Liver (tissue), 3 donors: ENCODE measurements around the gene LINGO4.

Experiments used
- FOXA2 ChIP-seq: IDR thresholded peaks from 2 replicates; pipeline ENCODE4 v1.6.1; 2016; ENCODE audit warnings: antibody characterized with exemption
- RAD21 ChIP-seq, 2 donors: IDR thresholded peaks; 2 replicates each; pipeline ENCODE4 v1.6.1; 2016; ENCODE audit warnings: antibody characterized with exemption in 2 of 2, mild to moderate bottlenecking in 2 of 2
- TF ChIP-seq, protein P1 (sequence below): fragments of 150-350 bp; IDR thresholded peaks from 2 replicates; pipeline ENCODE4 v1.5.1; 2017; ENCODE audit warnings: improper control_type of control experiment, low read depth, low read length; ENCODE audit not compliant: missing input control
- TF ChIP-seq, protein P2 (sequence below): IDR thresholded peaks from 2 replicates; pipeline ENCODE4 v1.6.1; 2016; ENCODE audit warnings: antibody characterized with exemption
- TF ChIP-seq, protein P3 (sequence below): IDR thresholded peaks from 2 replicates; pipeline ENCODE4 v1.6.1; 2016; ENCODE audit warnings: antibody characterized with exemption, mild to moderate bottlenecking
- TF ChIP-seq, protein P4 (sequence below): IDR thresholded peaks from 2 replicates; pipeline ENCODE4 v1.6.1; 2016; ENCODE audit warnings: antibody characterized with exemption
- TF ChIP-seq, protein P5 (sequence below): IDR thresholded peaks from 2 replicates; pipeline ENCODE4 v1.6.1; 2016; ENCODE audit warnings: antibody characterized with exemption
- donor health status: healthy.
- donor health status: healthy.

DNA sequence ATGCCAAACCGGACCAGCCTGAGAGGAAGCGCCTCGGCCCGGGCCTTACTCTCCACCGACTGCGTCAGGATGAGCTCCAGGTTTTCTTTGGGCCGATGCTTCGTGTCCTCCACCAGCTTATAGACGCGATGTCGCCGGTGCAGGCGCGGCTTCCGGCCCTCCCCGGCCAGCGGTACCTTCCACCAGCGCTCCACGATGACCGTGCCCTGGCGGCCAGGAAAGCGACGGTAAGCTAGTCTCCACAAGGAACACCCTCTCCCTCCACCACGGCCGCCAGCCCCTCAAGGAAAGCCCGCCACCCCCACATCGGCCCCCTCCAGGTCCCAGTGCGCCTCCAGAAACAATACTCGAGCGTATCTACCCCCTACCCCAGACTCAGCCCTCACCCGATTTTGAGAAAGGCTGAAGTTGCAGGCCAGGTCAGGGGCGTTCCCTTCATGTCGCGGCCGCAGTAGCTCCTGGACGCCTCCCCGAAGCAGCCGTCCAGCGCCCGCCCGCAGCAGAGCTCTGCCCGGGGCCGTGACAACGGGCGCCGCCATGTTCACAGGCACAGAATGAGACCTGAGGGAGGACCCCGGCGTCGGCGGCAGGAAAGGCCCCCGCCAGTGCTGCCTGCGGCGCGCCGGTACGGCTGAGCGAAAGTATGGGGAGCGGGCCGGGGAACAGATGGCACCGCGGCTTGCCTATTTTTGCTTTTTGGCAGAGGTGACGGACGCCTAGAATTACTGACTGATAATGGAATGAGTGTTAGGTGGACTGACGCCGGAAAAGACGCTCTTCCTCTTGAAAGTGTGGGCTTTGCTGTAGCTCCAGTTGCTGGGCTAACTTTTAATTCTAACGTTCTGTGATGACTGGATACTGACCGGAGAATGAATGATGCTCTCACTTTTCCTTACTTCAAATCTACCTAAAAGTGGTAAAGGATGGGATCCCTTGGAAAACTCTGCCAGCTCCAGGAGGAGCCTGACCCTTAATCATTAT is 42.0 kb downstream of the LINGO4 start, which contains the start of gene MRPL9:
- TF ChIP-seq, protein P1, sequence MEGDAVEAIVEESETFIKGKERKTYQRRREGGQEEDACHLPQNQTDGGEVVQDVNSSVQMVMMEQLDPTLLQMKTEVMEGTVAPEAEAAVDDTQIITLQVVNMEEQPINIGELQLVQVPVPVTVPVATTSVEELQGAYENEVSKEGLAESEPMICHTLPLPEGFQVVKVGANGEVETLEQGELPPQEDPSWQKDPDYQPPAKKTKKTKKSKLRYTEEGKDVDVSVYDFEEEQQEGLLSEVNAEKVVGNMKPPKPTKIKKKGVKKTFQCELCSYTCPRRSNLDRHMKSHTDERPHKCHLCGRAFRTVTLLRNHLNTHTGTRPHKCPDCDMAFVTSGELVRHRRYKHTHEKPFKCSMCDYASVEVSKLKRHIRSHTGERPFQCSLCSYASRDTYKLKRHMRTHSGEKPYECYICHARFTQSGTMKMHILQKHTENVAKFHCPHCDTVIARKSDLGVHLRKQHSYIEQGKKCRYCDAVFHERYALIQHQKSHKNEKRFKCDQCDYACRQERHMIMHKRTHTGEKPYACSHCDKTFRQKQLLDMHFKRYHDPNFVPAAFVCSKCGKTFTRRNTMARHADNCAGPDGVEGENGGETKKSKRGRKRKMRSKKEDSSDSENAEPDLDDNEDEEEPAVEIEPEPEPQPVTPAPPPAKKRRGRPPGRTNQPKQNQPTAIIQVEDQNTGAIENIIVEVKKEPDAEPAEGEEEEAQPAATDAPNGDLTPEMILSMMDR: no peak
- TF ChIP-seq, protein P2, sequence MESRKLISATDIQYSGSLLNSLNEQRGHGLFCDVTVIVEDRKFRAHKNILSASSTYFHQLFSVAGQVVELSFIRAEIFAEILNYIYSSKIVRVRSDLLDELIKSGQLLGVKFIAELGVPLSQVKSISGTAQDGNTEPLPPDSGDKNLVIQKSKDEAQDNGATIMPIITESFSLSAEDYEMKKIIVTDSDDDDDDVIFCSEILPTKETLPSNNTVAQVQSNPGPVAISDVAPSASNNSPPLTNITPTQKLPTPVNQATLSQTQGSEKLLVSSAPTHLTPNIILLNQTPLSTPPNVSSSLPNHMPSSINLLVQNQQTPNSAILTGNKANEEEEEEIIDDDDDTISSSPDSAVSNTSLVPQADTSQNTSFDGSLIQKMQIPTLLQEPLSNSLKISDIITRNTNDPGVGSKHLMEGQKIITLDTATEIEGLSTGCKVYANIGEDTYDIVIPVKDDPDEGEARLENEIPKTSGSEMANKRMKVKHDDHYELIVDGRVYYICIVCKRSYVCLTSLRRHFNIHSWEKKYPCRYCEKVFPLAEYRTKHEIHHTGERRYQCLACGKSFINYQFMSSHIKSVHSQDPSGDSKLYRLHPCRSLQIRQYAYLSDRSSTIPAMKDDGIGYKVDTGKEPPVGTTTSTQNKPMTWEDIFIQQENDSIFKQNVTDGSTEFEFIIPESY: peak; percentile 61
- TF ChIP-seq, protein P3, sequence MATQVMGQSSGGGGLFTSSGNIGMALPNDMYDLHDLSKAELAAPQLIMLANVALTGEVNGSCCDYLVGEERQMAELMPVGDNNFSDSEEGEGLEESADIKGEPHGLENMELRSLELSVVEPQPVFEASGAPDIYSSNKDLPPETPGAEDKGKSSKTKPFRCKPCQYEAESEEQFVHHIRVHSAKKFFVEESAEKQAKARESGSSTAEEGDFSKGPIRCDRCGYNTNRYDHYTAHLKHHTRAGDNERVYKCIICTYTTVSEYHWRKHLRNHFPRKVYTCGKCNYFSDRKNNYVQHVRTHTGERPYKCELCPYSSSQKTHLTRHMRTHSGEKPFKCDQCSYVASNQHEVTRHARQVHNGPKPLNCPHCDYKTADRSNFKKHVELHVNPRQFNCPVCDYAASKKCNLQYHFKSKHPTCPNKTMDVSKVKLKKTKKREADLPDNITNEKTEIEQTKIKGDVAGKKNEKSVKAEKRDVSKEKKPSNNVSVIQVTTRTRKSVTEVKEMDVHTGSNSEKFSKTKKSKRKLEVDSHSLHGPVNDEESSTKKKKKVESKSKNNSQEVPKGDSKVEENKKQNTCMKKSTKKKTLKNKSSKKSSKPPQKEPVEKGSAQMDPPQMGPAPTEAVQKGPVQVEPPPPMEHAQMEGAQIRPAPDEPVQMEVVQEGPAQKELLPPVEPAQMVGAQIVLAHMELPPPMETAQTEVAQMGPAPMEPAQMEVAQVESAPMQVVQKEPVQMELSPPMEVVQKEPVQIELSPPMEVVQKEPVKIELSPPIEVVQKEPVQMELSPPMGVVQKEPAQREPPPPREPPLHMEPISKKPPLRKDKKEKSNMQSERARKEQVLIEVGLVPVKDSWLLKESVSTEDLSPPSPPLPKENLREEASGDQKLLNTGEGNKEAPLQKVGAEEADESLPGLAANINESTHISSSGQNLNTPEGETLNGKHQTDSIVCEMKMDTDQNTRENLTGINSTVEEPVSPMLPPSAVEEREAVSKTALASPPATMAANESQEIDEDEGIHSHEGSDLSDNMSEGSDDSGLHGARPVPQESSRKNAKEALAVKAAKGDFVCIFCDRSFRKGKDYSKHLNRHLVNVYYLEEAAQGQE: peak; percentile 48
- TF ChIP-seq, protein P4, sequence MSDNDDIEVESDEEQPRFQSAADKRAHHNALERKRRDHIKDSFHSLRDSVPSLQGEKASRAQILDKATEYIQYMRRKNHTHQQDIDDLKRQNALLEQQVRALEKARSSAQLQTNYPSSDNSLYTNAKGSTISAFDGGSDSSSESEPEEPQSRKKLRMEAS: peak; percentile 32
- TF ChIP-seq RAD21 (IDR thresholded peaks at IDR 0.05): peak in 1 of 2 donors; percentile 62
- TF ChIP-seq, protein P5, sequence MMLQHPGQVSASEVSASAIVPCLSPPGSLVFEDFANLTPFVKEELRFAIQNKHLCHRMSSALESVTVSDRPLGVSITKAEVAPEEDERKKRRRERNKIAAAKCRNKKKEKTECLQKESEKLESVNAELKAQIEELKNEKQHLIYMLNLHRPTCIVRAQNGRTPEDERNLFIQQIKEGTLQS: no peak
- peak; percentile 8 for TF ChIP-seq FOXA2
